Stimulated activated CD4-positive, alpha-beta T cell treated with anti-CD3 and anti-CD28 coated beads, Interleukin-15, amount 100 ng/mL, for 48 hours (primary cell): Measurements from ENCODE around the gene NTRK1.
"Not testable (repeated sequence)": the region's sequence is repeated elsewhere in the genome, so short reads cannot be mapped to it uniquely, and the experiment has no call there.

Source experiments
- DNase-seq, 2 donors: peaks; one replicate each; pipeline ENCODE4 v3.0.0-alpha.2; 2020; ENCODE audit warnings: low read depth in 2 of 2

Gene NTRK1

GRCh38 chr1:156913809-156914387 is 53.2 kb downstream of the NTRK1 start:
- DNase-seq = no peak

GRCh38 chr1:156914440-156914856 is 53.8 kb downstream of the NTRK1 start:
- DNase-seq = no peak

- DNase-seq = peak; percentile 53 to 71
Measured at GRCh38 chr1:156920233-156921052, 59.8 kb downstream of the NTRK1 start, which contains the start of gene LRRC71. Gene LRRC71 (plus strand): TSS chr1:156920632. CDS start chr1:156920804, 172 bp downstream.

- DNase-seq = no peak
Measured at GRCh38 chr1:156921053-156921529, 60.4 kb downstream of the NTRK1 start.

GRCh38 chr1:156922986-156923669 is 62.5 kb downstream of the NTRK1 start:
- DNase-seq = no peak

GRCh38 chr1:156923670-156924477 is 63.2 kb downstream of the NTRK1 start:
- no peak for DNase-seq

GRCh38 chr1:156924478-156925153 is 64.0 kb downstream of the NTRK1 start:
- no peak for DNase-seq

GRCh38 chr1:156925154-156926010 is 64.7 kb downstream of the NTRK1 start:
- no peak for DNase-seq

- peak; percentile 41 to 43 for DNase-seq
Measured at GRCh38 chr1:156926175-156926574, 65.5 kb downstream of the NTRK1 start.

- DNase-seq = not testable (repeated sequence)
Measured at GRCh38 chr1:156926695-156927094, 66.0 kb downstream of the NTRK1 start.

- peak; percentile 52 to 63 for DNase-seq
Measured at GRCh38 chr1:156927215-156928042, 66.8 kb downstream of the NTRK1 start.

GRCh38 chr1:156928043-156928602 is 67.5 kb downstream of the NTRK1 start:
- no peak for DNase-seq

- no peak for DNase-seq
Measured at GRCh38 chr1:156929596-156930238, 69.1 kb downstream of the NTRK1 start.

GRCh38 chr1:156930483-156930882 is 69.8 kb downstream of the NTRK1 start:
- DNase-seq = no peak
